ENCODE results near the gene MRAS. TPM values are rescaled to one million over a fixed set of nuclear protein-coding genes. Genes with fewer than 3 reads are reported as not detected.

MRAS gene
- total RNA-seq, 2 donors from 2014 or later = 174 to 288 TPM

GRCh38 chr3:138354376-138354775 is 6.0 kb downstream of the MRAS start:
- Histone ChIP-seq H3K4me1 (peaks cover 0 to 89% of the 10 kb centered on the region in 2 donors), H3K27me3 (no peaks in the 10 kb centered on the region), H3K27ac (peak overlapping the region in 1 of 2 donors; percentile 97), H3K9me3 (no peaks in the 10 kb centered on the region), H3K36me3 (peaks cover 14% of the 10 kb centered on the region), H3K4me3 (no peak overlapping the region)
- DNase-seq (ENCODE audit: low spot score) = no peak
- no peak for TF ChIP-seq CTCF (IDR thresholded peaks at IDR 0.05)

GRCh38 chr3:138355071-138355470 is 6.7 kb downstream of the MRAS start:
- Histone ChIP-seq H3K4me1 (peaks cover 0 to 89% of the 10 kb centered on the region in 2 donors), H3K4me3 (no peak overlapping the region), H3K36me3 (peaks cover 14% of the 10 kb centered on the region), H3K27ac (peak overlapping the region; percentile 62 to 97), H3K9me3 (no peaks in the 10 kb centered on the region), H3K27me3 (no peaks in the 10 kb centered on the region)
- TF ChIP-seq CTCF (IDR thresholded peaks at IDR 0.05) = no peak
- no peak for DNase-seq (ENCODE audit: low spot score)

DNA sequence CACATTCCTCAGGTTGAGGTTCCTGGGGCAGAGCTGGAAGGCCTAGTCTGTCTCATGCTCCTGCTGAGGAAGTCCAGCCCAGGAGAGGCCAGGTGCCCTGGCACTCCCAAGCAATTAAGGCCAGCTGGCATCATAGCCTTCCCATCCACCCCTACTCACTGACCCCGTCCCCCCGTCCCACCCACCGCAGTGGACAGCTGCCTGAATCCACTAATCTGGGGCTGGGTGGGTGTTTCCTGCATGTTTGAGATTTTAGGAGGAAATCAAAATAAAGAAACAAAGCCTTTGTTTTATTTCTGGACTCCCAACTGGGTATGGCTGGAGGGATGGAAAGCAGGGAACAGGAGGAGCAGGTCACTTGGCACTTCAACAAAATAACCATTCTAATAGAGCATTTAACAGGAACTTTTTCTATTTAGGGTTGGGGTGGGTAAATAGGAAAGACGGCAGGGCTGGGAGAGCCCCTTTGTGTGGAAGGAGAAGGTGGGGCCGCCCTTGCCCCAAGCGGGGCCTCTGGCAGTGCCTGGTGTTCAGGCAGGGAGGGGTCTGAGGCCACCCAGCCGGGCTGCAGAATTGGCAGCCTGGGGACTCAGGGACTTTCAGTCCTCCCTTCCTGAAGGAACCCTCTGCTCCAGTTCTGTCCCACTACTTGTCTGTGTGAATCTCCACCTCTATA is 8.5 kb downstream of the MRAS start:
- Histone ChIP-seq H3K4me1 (peaks cover 0 to 91% of the 10 kb centered on the region in 2 donors), H3K4me3 (no peak overlapping the region), H3K27me3 (no peaks in the 10 kb centered on the region), H3K9me3 (no peaks in the 10 kb centered on the region), H3K27ac (peak overlapping the region; percentile 62 to 95), H3K36me3 (peaks cover 14% of the 10 kb centered on the region)
- no peak for TF ChIP-seq CTCF (IDR thresholded peaks at IDR 0.05)
- DNase-seq (ENCODE audit: low spot score) = no peak

DNA sequence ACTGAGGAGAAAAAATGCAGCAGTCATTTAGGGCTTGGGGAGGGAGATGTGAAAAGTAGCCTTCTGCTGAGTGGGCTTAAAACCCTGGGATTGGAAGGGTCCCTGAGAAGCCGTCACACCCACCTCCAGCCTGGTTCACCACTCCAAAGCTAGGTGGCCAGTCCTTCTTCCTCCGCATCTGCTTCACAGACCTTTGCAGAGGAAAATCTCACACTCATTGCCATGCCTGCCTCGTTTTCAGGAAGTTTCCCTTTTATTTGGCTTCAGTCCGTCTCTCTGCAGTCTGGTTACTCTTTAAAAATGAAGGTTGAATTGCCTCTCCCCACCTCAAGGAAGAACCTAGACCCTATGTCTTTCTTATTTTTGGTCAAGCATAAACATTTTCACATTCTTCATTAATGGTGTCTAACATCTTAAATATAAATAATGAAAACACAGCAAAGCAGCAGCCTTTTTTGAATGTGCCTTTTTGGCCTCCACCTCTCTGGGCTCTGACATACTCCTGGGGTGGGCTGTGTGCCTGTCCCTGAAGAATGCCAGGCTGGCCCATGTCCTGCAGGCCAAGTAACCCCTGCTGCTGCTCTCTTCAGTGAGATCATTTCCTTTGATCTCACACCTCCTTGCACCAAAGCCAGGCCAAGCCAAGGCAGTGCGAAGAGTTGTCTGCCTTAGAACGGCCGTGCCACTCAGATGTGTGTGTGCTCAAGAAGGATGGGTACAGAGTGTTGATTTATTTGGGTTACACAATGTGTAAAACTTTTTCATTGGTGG is 11.0 kb downstream of the MRAS start:
- Histone ChIP-seq H3K27ac (peak overlapping the region; percentile 79 to 95), H3K27me3 (no peaks in the 10 kb centered on the region), H3K36me3 (peaks cover 14% of the 10 kb centered on the region), H3K4me3 (no peak overlapping the region), H3K4me1 (peaks cover 0 to 91% of the 10 kb centered on the region in 2 donors), H3K9me3 (no peaks in the 10 kb centered on the region)
- TF ChIP-seq CTCF (IDR thresholded peaks at IDR 0.05) = no peak
- no peak for DNase-seq (ENCODE audit: low spot score)

- Histone ChIP-seq H3K36me3 (peaks cover 8% of the 10 kb centered on the region), H3K27me3 (no peaks in the 10 kb centered on the region), H3K4me3 (no peak overlapping the region), H3K9me3 (no peaks in the 10 kb centered on the region), H3K27ac (peak overlapping the region; percentile 79 to 95), H3K4me1 (peaks cover 0 to 96% of the 10 kb centered on the region in 2 donors)
- peak; percentile 70 for DNase-seq (ENCODE audit: low spot score)
- no peak for TF ChIP-seq CTCF (IDR thresholded peaks at IDR 0.05)
These were observed 11.8 kb downstream of the MRAS start for GRCh38 chr3:138359919-138360868.
